GM12865 (cell line): ENCODE results near the gene SUPT4H1.
A peak's percentile ranks its signal among the peaks of the same experiment; 100 is the strongest.

Experiments
- DNase-seq: peaks from one replicate; pipeline ENCODE4 v3.0.0; 2010; ENCODE audit warnings: low read depth
- H3K4me3 ChIP-seq: 2 replicates; pipeline ENCODE4 v1.5.1; 2011; ENCODE audit warnings: mild to moderate bottlenecking, low read depth, low read length, control low read depth
- TF ChIP-seq, protein P1 (sequence below): IDR thresholded peaks from 2 replicates; pipeline ENCODE4 v1.5.1; 2011; ENCODE audit warnings: low read length, control low read depth, low read depth, inconsistent platforms; ENCODE audit not compliant: insufficient read depth; ENCODE audit errors: missing control alignments

The SUPT4H1 gene

GRCh38 chr17:58339755-58340404 is 12.1 kb downstream of the SUPT4H1 start:
- H3K4me3 ChIP-seq = peak overlapping the region; percentile 94
- TF ChIP-seq, protein P1, sequence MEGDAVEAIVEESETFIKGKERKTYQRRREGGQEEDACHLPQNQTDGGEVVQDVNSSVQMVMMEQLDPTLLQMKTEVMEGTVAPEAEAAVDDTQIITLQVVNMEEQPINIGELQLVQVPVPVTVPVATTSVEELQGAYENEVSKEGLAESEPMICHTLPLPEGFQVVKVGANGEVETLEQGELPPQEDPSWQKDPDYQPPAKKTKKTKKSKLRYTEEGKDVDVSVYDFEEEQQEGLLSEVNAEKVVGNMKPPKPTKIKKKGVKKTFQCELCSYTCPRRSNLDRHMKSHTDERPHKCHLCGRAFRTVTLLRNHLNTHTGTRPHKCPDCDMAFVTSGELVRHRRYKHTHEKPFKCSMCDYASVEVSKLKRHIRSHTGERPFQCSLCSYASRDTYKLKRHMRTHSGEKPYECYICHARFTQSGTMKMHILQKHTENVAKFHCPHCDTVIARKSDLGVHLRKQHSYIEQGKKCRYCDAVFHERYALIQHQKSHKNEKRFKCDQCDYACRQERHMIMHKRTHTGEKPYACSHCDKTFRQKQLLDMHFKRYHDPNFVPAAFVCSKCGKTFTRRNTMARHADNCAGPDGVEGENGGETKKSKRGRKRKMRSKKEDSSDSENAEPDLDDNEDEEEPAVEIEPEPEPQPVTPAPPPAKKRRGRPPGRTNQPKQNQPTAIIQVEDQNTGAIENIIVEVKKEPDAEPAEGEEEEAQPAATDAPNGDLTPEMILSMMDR = no peak
- peak; percentile 76 for DNase-seq

DNA sequence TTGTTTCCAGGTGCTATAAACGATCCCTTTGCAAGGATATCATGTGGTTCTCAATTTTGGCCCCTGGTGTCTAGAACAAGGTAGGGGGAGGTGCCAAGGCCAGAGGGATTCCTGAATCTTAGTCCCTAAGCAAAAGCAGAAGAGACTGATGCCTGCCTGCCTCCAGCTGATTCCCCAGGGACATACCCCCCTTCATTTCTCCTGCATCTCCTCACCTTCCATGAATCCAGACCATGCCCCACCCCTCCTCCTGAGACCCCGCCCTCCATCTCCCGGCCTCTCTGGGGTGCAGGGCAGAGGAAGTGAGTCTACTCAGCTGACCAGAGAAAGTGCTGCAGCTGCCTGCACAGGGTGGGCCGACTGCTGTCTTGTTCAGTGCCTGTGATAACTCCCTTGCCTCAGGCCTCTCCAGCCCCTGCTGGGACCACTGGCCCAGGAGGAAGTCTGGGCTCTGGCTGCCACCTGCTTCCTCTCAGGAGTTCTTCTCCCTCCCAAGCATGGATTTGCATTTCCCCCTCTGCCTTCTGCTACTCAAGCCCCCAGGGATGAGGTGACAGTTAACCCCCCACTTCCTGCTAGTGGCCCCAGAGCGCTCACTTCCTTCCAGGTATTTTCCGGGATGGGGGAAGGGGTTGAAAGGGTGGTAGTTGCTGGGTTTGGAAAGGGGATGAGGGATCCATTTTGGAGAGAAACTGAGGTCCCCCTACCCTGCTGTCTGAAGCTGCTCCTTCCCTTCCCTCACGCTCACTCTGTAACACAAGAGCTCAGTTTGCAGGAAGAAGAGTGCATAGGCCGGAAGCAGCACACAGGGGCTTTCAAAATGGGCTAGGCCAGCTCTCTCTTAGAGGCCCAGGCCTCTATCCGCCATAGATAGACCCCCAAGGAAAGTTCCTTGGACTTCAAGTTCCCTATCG is 12.9 kb downstream of the SUPT4H1 start:
- DNase-seq = peak; percentile 96
- H3K4me3 ChIP-seq = peak overlapping the region; percentile 94
- TF ChIP-seq, protein P1 = no peak

DNA sequence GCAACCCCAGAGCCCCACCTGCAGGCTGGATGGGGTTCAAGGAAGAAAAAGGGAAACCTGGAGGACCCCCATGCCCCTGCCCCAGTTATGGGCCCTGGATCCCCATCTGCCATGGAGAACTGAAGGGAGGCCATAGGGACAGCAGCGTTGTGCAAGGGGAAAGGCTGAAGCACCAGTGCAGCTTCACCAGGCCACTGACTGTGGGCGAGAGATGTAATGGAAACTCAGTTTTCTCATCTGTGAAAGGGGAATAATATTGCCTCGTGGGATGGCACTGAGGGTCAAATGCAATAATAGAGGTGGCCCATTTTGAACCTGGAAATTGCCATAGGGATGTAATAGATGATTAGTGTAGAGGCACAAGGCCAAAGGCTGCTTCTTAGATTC is 13.6 kb downstream of the SUPT4H1 start:
- peak overlapping the region; percentile 94 for H3K4me3 ChIP-seq

DNA sequence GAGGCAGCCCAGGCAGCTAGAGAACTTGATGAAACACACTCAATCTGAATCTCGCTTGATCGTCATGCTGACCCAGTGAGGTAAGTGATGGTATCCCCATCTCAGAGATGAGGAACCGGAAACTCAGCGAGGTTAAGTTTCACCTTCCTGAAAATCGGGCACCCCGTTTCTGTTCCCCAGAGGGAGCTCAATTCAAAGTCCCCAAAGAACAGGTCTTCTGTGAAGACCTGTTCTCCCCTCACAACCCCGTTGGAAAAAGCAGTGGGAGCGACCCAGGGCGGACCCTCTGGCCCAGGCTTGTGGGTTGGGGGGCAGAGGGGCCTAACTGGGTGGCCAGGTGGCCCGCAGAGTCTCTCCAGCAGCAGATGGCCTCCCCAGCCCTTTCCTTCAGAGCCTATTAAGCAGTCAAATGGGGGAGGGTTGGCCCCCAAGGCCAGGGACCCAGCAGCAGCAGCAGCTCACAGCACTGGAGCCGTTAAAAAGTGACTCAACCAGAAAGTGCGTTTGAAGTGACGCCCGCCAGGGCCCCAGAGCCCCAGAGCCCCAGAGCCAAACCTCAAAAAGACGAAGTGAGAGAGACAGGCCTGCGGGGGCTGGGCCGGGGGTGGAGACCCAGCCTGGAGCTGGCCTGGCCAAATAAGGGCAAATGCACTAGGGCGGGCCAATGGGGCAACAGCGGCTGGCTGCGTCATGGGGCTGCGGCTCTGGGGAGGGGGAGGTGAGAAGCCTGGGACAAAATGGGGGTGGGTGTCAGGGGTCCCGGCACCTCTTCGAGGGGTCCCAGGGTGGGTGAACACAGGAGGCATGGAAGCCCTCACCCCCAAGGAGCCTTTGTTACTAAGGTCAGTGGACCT is 14.2 kb downstream of the SUPT4H1 start:
- TF ChIP-seq, protein P1 = no peak
- peak overlapping the region; percentile 94 for H3K4me3 ChIP-seq
- DNase-seq = peak; percentile 99

More for the DNA sequence above, 13.6 kb downstream of the SUPT4H1 start:
- TF ChIP-seq, protein P1 = peak; percentile 40
- no peak for DNase-seq

GRCh38 chr17:58337210-58337599 is 14.8 kb downstream of the SUPT4H1 start:
- peak overlapping the region; percentile 94 for H3K4me3 ChIP-seq
- TF ChIP-seq, protein P1 = no peak
- peak; percentile 88 for DNase-seq

GRCh38 chr17:58336456-58337209 is 15.4 kb downstream of the SUPT4H1 start:
- DNase-seq = peak; percentile 61
- peak overlapping the region; percentile 94 for H3K4me3 ChIP-seq

More at GRCh38 chr17:58336456-58337209, 15.4 kb downstream of the SUPT4H1 start:
- TF ChIP-seq, protein P1 = no peak
